CD8-positive, alpha-beta memory T cell (primary cell): Measurements from ENCODE around the gene IL12B. TPM values are rescaled to one million over a fixed set of nuclear protein-coding genes. Genes with fewer than 3 reads are reported as not detected.

Experiments used
- CTCF ChIA-PET: fragments of 350-600 bp; sonication (Branson Sonifier 250); formaldehyde crosslinking; loops from one replicate; lab custom pipeline; 2021; ENCODE audit warnings: antibody characterized with exemption; lab: Charles Lee
- POLR2A ChIA-PET: fragments of 350-600 bp; sonication (Branson Sonifier 250); formaldehyde crosslinking; loops from one replicate; lab custom pipeline; 2021; ENCODE audit warnings: antibody characterized with exemption; lab: Charles Lee
- DNase-seq, 5 donors: peaks; one replicate each; pipeline versions ENCODE4 v3.0.0 to v3.0.0-alpha.2; 2020 to 2022; ENCODE audit warnings: mixed read lengths in 1 of 5
- H3K27ac ChIP-seq: one replicate; pipeline ENCODE4 v1.7.0; 2013; ENCODE audit warnings: low read depth, mild to moderate bottlenecking, low read length, moderate library complexity
- H3K27me3 ChIP-seq: 2 replicates; pipeline ENCODE4 v1.7.0; 2013; ENCODE audit warnings: low read length, mild to moderate bottlenecking; ENCODE audit not compliant: insufficient read depth, poor library complexity, severe bottlenecking
- H3K36me3 ChIP-seq: 2 replicates; pipeline ENCODE4 v1.7.0; 2013; ENCODE audit warnings: mild to moderate bottlenecking, low read length, moderate library complexity; ENCODE audit not compliant: insufficient read depth
- H3K4me1 ChIP-seq: 2 replicates; pipeline ENCODE4 v1.7.0; 2013; ENCODE audit warnings: mild to moderate bottlenecking, low read length, moderate library complexity; ENCODE audit not compliant: insufficient read depth
- H3K4me3 ChIP-seq: 2 replicates; pipeline ENCODE4 v1.7.0; 2013; ENCODE audit warnings: mild to moderate bottlenecking, low read length
- H3K9me3 ChIP-seq: 2 replicates; pipeline ENCODE4 v1.7.0; 2013; ENCODE audit warnings: mild to moderate bottlenecking, low read length
- H3K27ac Mint-ChIP-seq, 8 donors: one replicate each; pipeline ENCODE4 v1.8.0; 2020 to 2021; ENCODE audit warnings: mixed read lengths in 8 of 8, mild to moderate bottlenecking in 6 of 8, inconsistent platforms in 3 of 8, moderate library complexity in 3 of 8
- H3K27me3 Mint-ChIP-seq, 2 donors: one replicate each; pipeline ENCODE4 v1.8.0; 2020 to 2021; ENCODE audit warnings: mixed read lengths in 2 of 2, mild to moderate bottlenecking in 1 of 2, moderate library complexity in 1 of 2
- H3K36me3 Mint-ChIP-seq, 3 donors: one replicate each; pipeline ENCODE4 v1.8.0; 2020 to 2021; ENCODE audit warnings: mixed read lengths in 3 of 3, inconsistent platforms in 1 of 3, mild to moderate bottlenecking in 1 of 3
- H3K4me1 Mint-ChIP-seq, 3 donors: one replicate each; pipeline ENCODE4 v1.8.0; 2020 to 2021; ENCODE audit warnings: mixed read lengths in 3 of 3, inconsistent platforms in 1 of 3, mild to moderate bottlenecking in 1 of 3
- H3K4me3 Mint-ChIP-seq, 7 donors: one replicate each; pipeline ENCODE4 v1.8.0; 2020 to 2021; ENCODE audit warnings: mixed read lengths in 7 of 7, mild to moderate bottlenecking in 6 of 7, moderate library complexity in 4 of 7, inconsistent platforms in 2 of 7
- H3K9me3 Mint-ChIP-seq, 5 donors: one replicate each; pipeline ENCODE4 v1.8.0; 2020 to 2022; ENCODE audit warnings: mixed read lengths in 5 of 5, mild to moderate bottlenecking in 3 of 5, moderate library complexity in 2 of 5, inconsistent platforms in 1 of 5
- polyA plus RNA-seq: library from polyadenylated mRNA; unstranded; fragments of 300-500 nt; fragmentation: Illumina TruSeq; gene quantifications from one replicate; pipeline ENCODE4 v1.2.3, GENCODE V29; 2021
- total RNA-seq, 2 experiments: library from RNA; stranded (reverse); gene quantifications; one replicate each; pipeline ENCODE4 v1.2.3, GENCODE V29; 2021

IL12B gene
- total and polyA plus RNA-seq, 3 experiments from 2014 or later: not detected

DNA sequence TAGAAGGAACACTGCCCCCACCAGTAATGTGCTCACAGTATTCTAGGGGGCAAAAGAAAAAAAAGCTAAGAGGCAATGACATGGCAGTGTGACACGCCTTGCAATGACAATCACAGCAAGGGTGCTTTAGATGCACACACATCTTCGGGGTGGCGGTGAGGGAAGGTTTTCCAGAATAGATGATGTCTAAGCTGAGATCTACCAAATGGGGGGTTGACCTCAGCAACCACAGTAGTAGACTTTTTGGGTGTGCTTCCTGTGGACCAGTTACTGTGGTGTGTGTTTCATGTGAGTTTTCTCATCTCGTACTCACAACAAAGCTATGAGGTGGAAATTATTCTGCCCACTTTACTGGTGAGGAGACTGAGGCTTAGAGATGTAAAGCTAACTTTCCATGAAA, 10.2 kb upstream of the IL12B start:
- Histone ChIP-seq H3K36me3 (no peaks in the 10 kb centered on the region), H3K27ac (no peak overlapping the region), H3K4me3 (no peak overlapping the region), H3K4me1 (peaks cover 46% of the 10 kb centered on the region), H3K9me3 (no peaks in the 10 kb centered on the region), H3K27me3 (no peaks in the 10 kb centered on the region)
- H3K9me3 Mint-ChIP-seq: no peaks in the 10 kb centered on the region
- POLR2A ChIA-PET: interaction anchor here (1.1 kb wide), 1 partner anchor 71 kb away, joined by 4 read pairs; no protein-coding TSS in a partner anchor
- H3K36me3 Mint-ChIP-seq: peaks cover 0 to 7% (median 3%) of the 10 kb centered on the region in 3 donors
- H3K27ac Mint-ChIP-seq: peak overlapping the region in 7 of 8 donors; percentile 62 to 91 (median 84)
- CTCF ChIA-PET: interaction anchor here (1.0 to 1.3 kb wide), 2 partner anchors 23 to 69 kb away, joined by 3 read pairs; no protein-coding TSS in a partner anchor
- H3K4me3 Mint-ChIP-seq: peak overlapping the region in 6 of 7 donors; percentile 9 to 62 (median 34)
- peaks cover 58 to 87% (median 80%) of the 10 kb centered on the region in 3 donors for H3K4me1 Mint-ChIP-seq
- peaks cover 0 to 4% of the 10 kb centered on the region in 2 donors for H3K27me3 Mint-ChIP-seq
- peak in 1 of 5 donors; percentile 53 for DNase-seq

DNA sequence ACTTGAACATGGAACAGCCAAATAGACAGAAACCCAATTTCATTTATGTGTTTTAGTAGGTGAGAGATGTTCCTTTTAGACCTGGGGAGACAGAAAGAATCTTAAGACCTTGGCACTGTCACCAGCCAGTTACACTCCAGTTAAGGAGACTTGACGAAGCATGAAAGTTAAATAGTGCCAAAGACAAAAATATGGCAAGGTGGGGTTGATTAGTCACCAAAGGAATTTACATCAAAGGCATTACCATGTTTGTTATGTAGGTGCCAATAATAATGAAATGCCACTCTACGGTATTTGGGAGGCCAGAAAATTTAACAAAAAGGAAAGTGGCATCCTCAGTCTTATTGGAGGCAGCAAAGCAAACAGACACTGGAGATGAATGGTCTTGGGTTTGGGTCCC, 9.2 kb upstream of the IL12B start:
- CTCF ChIA-PET: no interaction called here
- Mint-ChIP-seq H3K9me3 (no peaks in the 10 kb centered on the region), H3K4me1 (peaks cover 58 to 82% (median 80%) of the 10 kb centered on the region in 3 donors), H3K27me3 (peaks cover 0 to 4% of the 10 kb centered on the region in 2 donors), H3K27ac (peak overlapping the region in 4 of 8 donors; percentile 2 to 32 (median 18)), H3K36me3 (peaks cover 0 to 3% (median 3%) of the 10 kb centered on the region in 3 donors), H3K4me3 (no peak overlapping the region)
- Histone ChIP-seq H3K27ac (no peak overlapping the region), H3K4me1 (peaks cover 46% of the 10 kb centered on the region), H3K36me3 (no peaks in the 10 kb centered on the region), H3K27me3 (no peaks in the 10 kb centered on the region), H3K9me3 (no peaks in the 10 kb centered on the region), H3K4me3 (no peak overlapping the region)
- DNase-seq: no peak
- POLR2A ChIA-PET: no interaction called here

DNA sequence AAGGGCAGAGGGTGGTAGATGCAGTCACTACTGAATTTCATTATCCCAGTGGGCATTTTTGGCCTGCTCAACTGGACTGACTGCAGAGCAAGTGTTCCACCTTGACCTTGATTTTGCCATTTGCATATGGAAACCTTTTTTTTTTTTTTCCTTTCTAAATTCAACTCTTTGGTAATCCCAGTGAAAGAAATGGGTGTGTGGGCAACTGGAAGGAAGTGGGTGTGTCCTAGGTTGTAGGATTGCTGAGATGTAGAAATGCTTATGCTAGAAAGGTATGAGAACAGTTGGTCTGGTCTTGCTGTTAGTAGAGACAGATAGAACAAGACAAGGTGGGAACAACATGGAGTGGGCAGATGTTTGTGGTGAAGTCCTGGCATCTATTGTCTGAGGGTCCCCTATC, 7.8 kb upstream of the IL12B start:
- ChIA-PET POLR2A (no interaction called here), CTCF (interaction anchor here (1.9 kb wide), 1 partner anchor 21 kb away, joined by 5 read pairs; no protein-coding TSS in a partner anchor)
- Histone ChIP-seq H3K4me1 (peaks cover 46% of the 10 kb centered on the region), H3K27ac (no peak overlapping the region), H3K9me3 (no peaks in the 10 kb centered on the region), H3K27me3 (no peaks in the 10 kb centered on the region), H3K4me3 (peak overlapping the region; percentile 18), H3K36me3 (no peaks in the 10 kb centered on the region)
- peak overlapping the region in 6 of 7 donors; percentile 8 to 70 (median 36) for H3K4me3 Mint-ChIP-seq
- H3K4me1 Mint-ChIP-seq: peaks cover 55 to 72% (median 69%) of the 10 kb centered on the region in 3 donors
- peak overlapping the region; percentile 71 to 93 (median 80) for H3K27ac Mint-ChIP-seq
- H3K27me3 Mint-ChIP-seq: peaks cover 0 to 4% of the 10 kb centered on the region in 2 donors
- H3K9me3 Mint-ChIP-seq: no peaks in the 10 kb centered on the region
- H3K36me3 Mint-ChIP-seq: peaks cover 0 to 3% (median 3%) of the 10 kb centered on the region in 3 donors
- no peak for DNase-seq

DNA sequence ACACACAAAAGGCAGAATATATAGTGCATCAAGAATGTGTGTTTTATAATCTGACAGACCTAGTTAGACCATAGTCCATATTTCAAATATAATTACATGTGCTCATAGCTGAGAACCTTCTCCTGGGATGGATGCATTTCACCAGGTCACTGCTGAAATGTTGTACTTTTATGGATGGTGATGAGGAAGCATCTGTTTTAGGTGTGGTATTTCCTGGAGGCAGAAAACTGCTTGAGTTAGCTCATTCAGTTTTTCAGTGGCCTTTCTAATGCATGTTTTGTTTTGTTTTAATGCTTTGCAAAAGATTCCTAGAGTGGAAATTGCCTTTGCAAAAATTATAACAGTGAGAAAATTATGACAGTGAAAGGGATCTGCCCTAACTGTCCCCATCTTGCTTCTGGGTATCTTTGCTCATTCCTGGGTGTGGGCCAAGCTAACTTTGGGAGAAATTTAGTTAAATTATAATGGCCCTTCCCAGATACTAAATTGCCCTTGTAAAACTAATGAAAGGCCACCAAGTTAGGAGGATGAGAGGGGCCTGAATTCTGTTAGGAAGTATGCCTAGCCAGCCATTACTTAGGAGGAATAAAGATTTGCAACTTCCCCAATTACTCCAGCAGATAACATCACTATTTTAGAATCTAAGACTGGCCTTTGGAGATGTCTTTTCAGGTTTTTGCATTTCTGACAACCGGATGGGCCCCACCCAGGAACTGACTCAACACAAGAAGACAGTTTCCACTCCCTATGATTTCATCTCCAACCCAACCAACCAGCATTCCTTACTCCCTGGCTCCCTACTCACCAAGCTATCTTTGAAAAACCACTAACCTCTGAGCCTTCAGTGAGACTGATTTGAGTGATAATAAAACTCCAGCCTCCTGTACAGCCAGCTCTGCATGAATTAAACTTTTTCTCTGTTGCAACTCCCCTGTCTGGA, 7.0 kb upstream of the IL12B start:
- H3K4me1 ChIP-seq: peaks cover 42% of the 10 kb centered on the region
- no peak overlapping the region for H3K27ac ChIP-seq
- H3K4me1 Mint-ChIP-seq: peaks cover 55 to 74% (median 68%) of the 10 kb centered on the region in 3 donors
- H3K9me3 Mint-ChIP-seq: no peaks in the 10 kb centered on the region
- H3K36me3 Mint-ChIP-seq: peaks cover 0 to 3% (median 3%) of the 10 kb centered on the region in 3 donors
- H3K27ac Mint-ChIP-seq: peak overlapping the region; percentile 71 to 93 (median 80)
- H3K27me3 ChIP-seq: no peaks in the 10 kb centered on the region
- H3K36me3 ChIP-seq: no peaks in the 10 kb centered on the region
- no peaks in the 10 kb centered on the region for H3K9me3 ChIP-seq
- H3K4me3 ChIP-seq: peak overlapping the region; percentile 18
- peaks cover 0 to 4% of the 10 kb centered on the region in 2 donors for H3K27me3 Mint-ChIP-seq
- ChIA-PET POLR2A (interaction anchor here (0.6 kb wide), 1 partner anchor 1082 kb away, joined by 3 read pairs; no protein-coding TSS in a partner anchor), CTCF (interaction anchor here (1.9 kb wide), 1 partner anchor 20 kb away, joined by 5 read pairs; no protein-coding TSS in a partner anchor)
- peak overlapping the region in 6 of 7 donors; percentile 7 to 70 (median 35) for H3K4me3 Mint-ChIP-seq
- peak in 3 of 5 donors; percentile 11 to 55 (median 38) for DNase-seq

DNA sequence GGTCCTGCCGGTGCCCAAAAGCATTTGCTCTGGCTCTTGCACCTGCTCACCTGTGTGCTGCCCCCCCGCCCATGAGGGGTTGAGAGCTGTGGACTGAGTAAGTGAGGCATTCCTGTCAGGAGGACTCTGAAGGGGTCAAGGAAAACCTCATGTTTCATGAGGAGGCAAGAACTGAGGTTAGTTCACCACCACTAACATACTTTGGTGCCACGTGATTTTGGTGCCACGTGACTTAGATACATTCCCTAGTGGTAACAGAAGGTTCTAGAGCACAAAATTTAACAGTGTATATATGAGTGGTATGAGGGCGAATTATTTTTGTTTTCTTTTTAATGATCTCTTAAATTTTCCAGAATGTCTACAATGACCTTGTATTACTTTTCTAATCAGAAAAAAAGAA, 6.3 kb upstream of the IL12B start:
- H3K4me3 Mint-ChIP-seq: peak overlapping the region in 2 of 7 donors; percentile 41 to 78
- H3K4me1 Mint-ChIP-seq: peaks cover 54 to 74% (median 68%) of the 10 kb centered on the region in 3 donors
- no peak overlapping the region for H3K4me3 ChIP-seq
- peaks cover 0 to 1% of the 10 kb centered on the region in 2 donors for H3K27me3 Mint-ChIP-seq
- H3K27ac Mint-ChIP-seq: peak overlapping the region; percentile 24 to 93 (median 78)
- no peak for DNase-seq
- H3K36me3 Mint-ChIP-seq: no peaks in the 10 kb centered on the region
- H3K9me3 ChIP-seq: no peaks in the 10 kb centered on the region
- no peak overlapping the region for H3K27ac ChIP-seq
- CTCF ChIA-PET: interaction anchor here (1.9 kb wide), 1 partner anchor 20 kb away, joined by 5 read pairs; no protein-coding TSS in a partner anchor
- no peaks in the 10 kb centered on the region for H3K27me3 ChIP-seq
- peaks cover 35% of the 10 kb centered on the region for H3K4me1 ChIP-seq
- no peaks in the 10 kb centered on the region for H3K36me3 ChIP-seq
- H3K9me3 Mint-ChIP-seq: no peaks in the 10 kb centered on the region
- POLR2A ChIA-PET: interaction anchor here (0.6 kb wide), 1 partner anchor 1083 kb away, joined by 3 read pairs; no protein-coding TSS in a partner anchor

DNA sequence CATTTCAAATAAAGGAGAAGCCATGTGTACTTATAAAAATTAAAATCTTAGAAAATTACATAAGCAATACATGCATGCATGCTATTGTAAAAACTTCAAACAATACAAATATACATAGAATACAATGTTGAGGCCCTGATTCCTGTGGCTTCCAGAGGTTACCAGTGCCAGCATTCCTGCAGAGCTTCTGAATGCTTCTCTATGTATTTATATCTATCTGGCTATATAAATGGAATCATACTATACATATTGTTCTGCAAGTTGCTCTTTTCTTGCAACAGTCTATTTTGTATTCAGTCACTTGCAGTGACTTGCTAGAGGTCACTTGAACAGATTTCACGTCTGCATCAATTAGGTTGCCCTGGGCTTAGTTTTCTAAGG, 3.2 kb upstream of the IL12B start:
- Mint-ChIP-seq H3K36me3 (no peaks in the 10 kb centered on the region), H3K9me3 (no peaks in the 10 kb centered on the region), H3K4me1 (peaks cover 39 to 56% (median 55%) of the 10 kb centered on the region in 3 donors), H3K27ac (peak overlapping the region in 1 of 8 donors; percentile 63), H3K4me3 (no peak overlapping the region), H3K27me3 (peaks cover 0 to 4% of the 10 kb centered on the region in 2 donors)
- no peak for DNase-seq
- Histone ChIP-seq H3K36me3 (no peaks in the 10 kb centered on the region), H3K4me3 (no peak overlapping the region), H3K4me1 (peaks cover 26% of the 10 kb centered on the region), H3K27ac (no peak overlapping the region), H3K27me3 (no peaks in the 10 kb centered on the region), H3K9me3 (no peaks in the 10 kb centered on the region)
- ChIA-PET CTCF (interaction anchor here (1.5 kb wide), 1 partner anchor 653 kb away, joined by 4 read pairs; no protein-coding TSS in a partner anchor), POLR2A (no interaction called here)

DNA sequence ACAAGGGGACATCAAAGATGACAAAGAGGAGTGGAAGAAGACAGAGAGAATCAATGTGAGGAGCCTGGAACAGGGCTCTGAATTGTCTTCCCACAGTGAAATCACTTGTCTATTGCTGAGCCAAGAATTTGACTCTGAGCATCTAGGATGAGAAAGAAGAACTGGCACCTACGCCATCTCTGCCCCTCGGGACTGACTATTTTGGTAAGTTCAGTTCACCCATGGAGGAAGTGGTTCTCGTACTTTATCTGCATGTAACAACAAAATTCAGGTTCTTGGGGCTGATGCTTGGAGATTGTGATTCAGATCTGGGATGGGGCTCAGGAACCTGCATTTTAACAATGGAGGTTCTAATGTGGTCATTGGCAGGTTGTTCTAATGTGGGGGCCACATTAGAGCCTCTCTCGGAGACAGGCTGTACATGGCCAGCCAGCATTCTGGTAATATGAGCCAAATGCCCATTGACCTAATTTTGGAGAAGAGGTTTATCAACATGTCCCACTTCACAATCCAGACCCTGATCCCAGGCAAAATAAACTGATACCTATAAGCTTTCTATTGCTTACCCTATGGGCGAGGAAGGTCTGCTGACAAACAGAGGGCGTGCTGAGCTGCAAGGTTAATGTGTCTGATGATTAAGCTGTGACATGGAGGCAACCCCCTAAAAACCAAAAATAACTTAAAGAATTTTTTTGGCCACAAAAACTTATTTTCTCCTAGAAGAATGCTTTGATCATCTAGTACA, 2.7 kb upstream of the IL12B start:
- Mint-ChIP-seq H3K4me3 (peak overlapping the region in 2 of 7 donors; percentile 25 to 71), H3K9me3 (no peaks in the 10 kb centered on the region), H3K4me1 (peaks cover 34 to 50% (median 49%) of the 10 kb centered on the region in 3 donors), H3K27me3 (peaks cover 0 to 8% of the 10 kb centered on the region in 2 donors), H3K27ac (peak overlapping the region in 4 of 8 donors; percentile 33 to 75 (median 52)), H3K36me3 (no peaks in the 10 kb centered on the region)
- no peak overlapping the region for H3K27ac ChIP-seq
- DNase-seq: no peak
- CTCF ChIA-PET: interaction anchor here (1.2 to 1.5 kb wide), 3 partner anchors 20 to 654 kb away, joined by 3 to 4 read pairs (median 4); no protein-coding TSS in a partner anchor
- POLR2A ChIA-PET: interaction anchor here (0.7 kb wide), 2 partner anchors 574 to 655 kb away, joined by 3 read pairs; no protein-coding TSS in a partner anchor
- H3K4me1 ChIP-seq: peaks cover 20% of the 10 kb centered on the region
- H3K9me3 ChIP-seq: no peaks in the 10 kb centered on the region
- H3K27me3 ChIP-seq: no peaks in the 10 kb centered on the region
- H3K4me3 ChIP-seq: no peak overlapping the region
- no peaks in the 10 kb centered on the region for H3K36me3 ChIP-seq
